ENCODE results near the gene CRABP2. TPM values are rescaled to one million over a fixed set of nuclear protein-coding genes. Genes with fewer than 3 reads are reported as not detected.

The CRABP2 gene
- total and polyA plus RNA-seq, 2 of the 4 experiments (the other 2 are of a cell fraction), result 6.3 to 15.7 TPM

DNA sequence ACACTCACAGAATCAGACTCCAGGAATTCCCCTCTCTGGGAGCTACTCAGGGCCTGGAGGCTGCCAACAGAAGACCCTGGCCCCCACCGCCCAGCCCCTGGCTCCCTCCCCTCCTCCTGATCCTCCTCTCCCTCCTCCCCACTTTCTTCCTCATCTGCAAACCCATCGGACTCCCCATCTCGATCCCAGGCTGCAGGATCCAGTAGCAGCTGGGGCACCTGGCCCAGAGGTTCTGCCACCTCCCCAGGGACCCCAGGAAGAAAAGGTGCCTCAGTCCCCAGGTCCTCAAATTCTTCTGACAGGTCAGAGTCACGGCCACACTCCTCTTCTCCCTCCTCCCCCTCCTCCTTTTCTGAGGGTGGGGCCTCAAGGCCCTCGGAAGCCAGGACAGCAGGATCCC is 35.6 kb downstream of the CRABP2 start:
- no peak overlapping the region for H2BK20ac ChIP-seq (ENCODE audit: low read depth, low read length)
- H3K79me1 ChIP-seq (ENCODE audit: low read depth in 1 of 2, low read length in 2 of 2), result peaks cover 7 to 45% of the 10 kb centered on the region in 2 experiments; a peak in 2 of 4 replicates
- peaks cover 14% of the 10 kb centered on the region for H3K36me3 ChIP-seq (ENCODE audit: control insufficient read depth, insufficient read depth, low read length)
- in situ Hi-C loops (cut with MboI; ENCODE audit: low sequenced_read_pairs), result no loop called here
- CTCF ChIA-PET, result no interaction called here
- H3K9ac ChIP-seq (ENCODE audit: low read depth, low read length), result no peak overlapping the region
- no peak overlapping the region for H4K8ac ChIP-seq (ENCODE audit: low read depth in 2 of 2, low read length in 2 of 2)
- ATAC-seq (ENCODE audit: low read depth) (no peak), DNase-seq (no peak)
- H2AK9ac ChIP-seq (replicated peaks; ENCODE audit: low read depth, low read length, poor library complexity), result no peak overlapping the region
- 25% methylated on average over 2 of the region's 5 CpGs; no CpG with 5 or more reads in 1 of the 2 experiments for WGBS, 2 experiments (ENCODE audit: extremely low coverage in 2 of 2, insufficient read length in 1 of 2)
- H4K20me1 ChIP-seq (ENCODE audit: insufficient read depth, low read length), result peaks cover 14% of the 10 kb centered on the region
- no peak overlapping the region for H2BK5ac ChIP-seq (ENCODE audit: low read depth, low read length, poor library complexity, severe bottlenecking)
- no TSS peak for BruUV-seq (replicated peaks)
- H2AK5ac ChIP-seq (ENCODE audit: low read depth, low read length), result no peak overlapping the region
- H3K56ac ChIP-seq (ENCODE audit: extremely low read depth, insufficient read depth, low read length), result no peak overlapping the region
- H2AFZ ChIP-seq (replicated peaks; ENCODE audit: low read length, poor library complexity), result no peak overlapping the region
- dilution Hi-C loops (cut with HindIII; ENCODE audit: low sequenced_read_pairs, unreplicated experiment), result no loop called here
- no peaks in the 10 kb centered on the region for H3K27me3 ChIP-seq (ENCODE audit: control insufficient read depth, insufficient read depth, low read length)
- H3K14ac ChIP-seq (replicated peaks; ENCODE audit: low read depth, low read length), result no peak overlapping the region
- no peak overlapping the region for H4K5ac ChIP-seq (ENCODE audit: low read depth, low read length)
- no peak overlapping the region for H3K4ac ChIP-seq (ENCODE audit: low read depth, low read length)
- no peak overlapping the region for H3K18ac ChIP-seq (ENCODE audit: low read depth, low read length)
- H3K27ac ChIP-seq (ENCODE audit: insufficient read depth, low read length), result no peak overlapping the region
- H3K4me3 ChIP-seq (ENCODE audit: insufficient read depth, low read depth, low read length), result no peak overlapping the region
- H3K4me2 ChIP-seq (ENCODE audit: low read depth, low read length), result no peak overlapping the region
- intact Hi-C loops (cut with micrococcal nuclease), result no loop called here
- H3K23ac ChIP-seq (ENCODE audit: low read depth, low read length), result no peak overlapping the region
- H3K4me1 ChIP-seq (ENCODE audit: control insufficient read depth, insufficient read depth, low read length), result peaks cover 36% of the 10 kb centered on the region
- POLR2A ChIA-PET (ENCODE audit: unreplicated experiment), result no interaction called here
- H3K9me1 ChIP-seq (ENCODE audit: insufficient read depth, low read length), result peaks cover 22% of the 10 kb centered on the region
- H3K9me3 ChIP-seq (ENCODE audit: control insufficient read depth, insufficient read depth, low read length), result no peaks in the 10 kb centered on the region
- H4K91ac ChIP-seq (ENCODE audit: insufficient read depth, low read depth, low read length), result no peak overlapping the region
- TF ChIP-seq POLR2A (IDR thresholded peaks at IDR 0.05; ENCODE audit: low read depth, low read length) (no peak), RAD21 (IDR thresholded peaks at IDR 0.05; ENCODE audit: low read length) (no peak), NFE2L2 (IDR thresholded peaks at IDR 0.05; ENCODE audit: low read depth, low read length) (no peak), MAZ (IDR thresholded peaks at IDR 0.05; ENCODE audit: borderline replicate concordance, low read depth, low read length) (no peak), USF2 (IDR thresholded peaks at IDR 0.05; ENCODE audit: low read depth, low read length) (no peak), SMC3 (IDR thresholded peaks at IDR 0.05; ENCODE audit: low read depth, low read length) (no peak), MXI1 (IDR thresholded peaks at IDR 0.05; ENCODE audit: borderline replicate concordance, low read depth, low read length) (no peak), CTCF (conservative IDR thresholded peaks at IDR 0.05; ENCODE audit: low read depth, low read length) (no peak), ELK1 (IDR thresholded peaks at IDR 0.05; ENCODE audit: borderline replicate concordance, low read depth, low read length) (no peak), RCOR1 (IDR thresholded peaks at IDR 0.05; ENCODE audit: insufficient replicate concordance, low read length) (no peak), MAFK (IDR thresholded peaks at IDR 0.05; ENCODE audit: low read depth, low read length) (no peak), FOS (IDR thresholded peaks at IDR 0.05; ENCODE audit: low read depth, low read length) (no peak)
- no peak overlapping the region for H2BK120ac ChIP-seq (ENCODE audit: low read depth, low read length)
- H2BK15ac ChIP-seq (ENCODE audit: low read depth, low read length), result no peak overlapping the region
